GM15510 (cell line): Measurements from ENCODE around the gene EEPD1.

Experiments used
- POLR2A ChIP-seq: IDR thresholded peaks from 3 replicates; pipeline ENCODE4 v1.6.1; 2011; ENCODE audit warnings: borderline replicate concordance; ENCODE audit not compliant: insufficient read length; ENCODE audit errors: extremely low read depth

Gene EEPD1

GRCh38 chr7:36127075-36127740 is 25.8 kb upstream of the EEPD1 start:
- TF ChIP-seq POLR2A = no peak

GRCh38 chr7:36128448-36129047 is 24.5 kb upstream of the EEPD1 start:
- no peak for TF ChIP-seq POLR2A

- no peak for TF ChIP-seq POLR2A
Observed at GRCh38 chr7:36129048-36129534, 24.0 kb upstream of the EEPD1 start.

GRCh38 chr7:36130236-36130945 is 22.7 kb upstream of the EEPD1 start:
- no peak for TF ChIP-seq POLR2A

GRCh38 chr7:36131026-36131425 is 22.0 kb upstream of the EEPD1 start:
- no peak for TF ChIP-seq POLR2A

GRCh38 chr7:36131499-36131898 is 21.6 kb upstream of the EEPD1 start:
- TF ChIP-seq POLR2A = no peak

GRCh38 chr7:36132012-36132411 is 21.0 kb upstream of the EEPD1 start:
- no peak for TF ChIP-seq POLR2A

GRCh38 chr7:36135700-36136099 is 17.4 kb upstream of the EEPD1 start:
- TF ChIP-seq POLR2A = no peak

- no peak for TF ChIP-seq POLR2A
Observed at GRCh38 chr7:36137258-36137657, 15.8 kb upstream of the EEPD1 start.

- no peak for TF ChIP-seq POLR2A
Observed at GRCh38 chr7:36137754-36138153, 15.3 kb upstream of the EEPD1 start.

- no peak for TF ChIP-seq POLR2A
Observed at GRCh38 chr7:36138209-36138608, 14.8 kb upstream of the EEPD1 start.

- TF ChIP-seq POLR2A = no peak
Observed at GRCh38 chr7:36141351-36141750, 11.7 kb upstream of the EEPD1 start.

GRCh38 chr7:36141850-36142249 is 11.2 kb upstream of the EEPD1 start:
- TF ChIP-seq POLR2A = no peak

- no peak for TF ChIP-seq POLR2A
Observed at GRCh38 chr7:36144189-36144588, 8.9 kb upstream of the EEPD1 start.

GRCh38 chr7:36145686-36146085 is 7.4 kb upstream of the EEPD1 start:
- no peak for TF ChIP-seq POLR2A

- TF ChIP-seq POLR2A = no peak
Observed at GRCh38 chr7:36147361-36147760, 5.7 kb upstream of the EEPD1 start.
